ENCODE data around the gene SLC16A3.
"Not testable (repeated sequence)": the region's sequence is repeated elsewhere in the genome, so short reads cannot be mapped to it uniquely, and the experiment has no call there.

Gene SLC16A3

DNA sequence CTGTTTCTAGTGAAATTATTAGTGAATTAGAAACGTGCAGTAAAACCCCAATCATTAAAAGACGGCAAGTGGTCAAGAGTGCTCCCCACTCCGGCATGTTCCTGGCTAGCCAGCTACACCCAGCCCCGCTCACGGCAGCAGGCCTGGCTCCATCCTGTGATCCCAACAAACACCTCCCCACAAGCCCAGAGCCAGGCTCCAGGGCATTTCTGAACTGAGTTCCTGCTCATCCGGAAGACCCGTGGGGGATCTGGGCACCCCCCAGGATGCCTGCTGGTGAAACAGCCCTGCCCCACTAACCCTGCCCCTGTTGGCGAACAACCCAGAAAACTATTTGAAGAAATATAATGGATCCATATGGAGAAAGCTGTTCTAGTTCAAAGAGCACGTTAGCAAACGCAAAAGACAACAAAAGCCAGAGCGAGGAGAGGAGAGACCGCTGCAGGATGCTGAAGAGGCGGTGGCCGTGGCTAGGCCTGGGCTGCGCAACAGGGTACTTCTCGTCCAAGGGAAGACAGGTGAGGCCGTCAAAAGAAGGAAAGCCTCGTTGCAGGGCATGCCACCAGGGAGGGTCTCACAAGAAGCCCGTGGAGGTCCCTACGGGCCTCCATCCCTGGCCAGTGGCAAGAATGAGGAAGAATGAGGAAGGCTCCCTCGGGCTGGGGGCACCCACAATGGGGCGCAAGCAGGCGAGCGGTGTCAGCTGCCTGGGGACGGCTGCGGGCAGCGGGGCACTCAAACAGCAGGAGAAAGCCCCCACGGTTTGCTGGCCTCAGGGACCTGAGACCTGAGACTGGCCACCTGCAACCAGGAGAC, 19.2 kb downstream of the SLC16A3 start:
- DNase-seq: no peak

DNA sequence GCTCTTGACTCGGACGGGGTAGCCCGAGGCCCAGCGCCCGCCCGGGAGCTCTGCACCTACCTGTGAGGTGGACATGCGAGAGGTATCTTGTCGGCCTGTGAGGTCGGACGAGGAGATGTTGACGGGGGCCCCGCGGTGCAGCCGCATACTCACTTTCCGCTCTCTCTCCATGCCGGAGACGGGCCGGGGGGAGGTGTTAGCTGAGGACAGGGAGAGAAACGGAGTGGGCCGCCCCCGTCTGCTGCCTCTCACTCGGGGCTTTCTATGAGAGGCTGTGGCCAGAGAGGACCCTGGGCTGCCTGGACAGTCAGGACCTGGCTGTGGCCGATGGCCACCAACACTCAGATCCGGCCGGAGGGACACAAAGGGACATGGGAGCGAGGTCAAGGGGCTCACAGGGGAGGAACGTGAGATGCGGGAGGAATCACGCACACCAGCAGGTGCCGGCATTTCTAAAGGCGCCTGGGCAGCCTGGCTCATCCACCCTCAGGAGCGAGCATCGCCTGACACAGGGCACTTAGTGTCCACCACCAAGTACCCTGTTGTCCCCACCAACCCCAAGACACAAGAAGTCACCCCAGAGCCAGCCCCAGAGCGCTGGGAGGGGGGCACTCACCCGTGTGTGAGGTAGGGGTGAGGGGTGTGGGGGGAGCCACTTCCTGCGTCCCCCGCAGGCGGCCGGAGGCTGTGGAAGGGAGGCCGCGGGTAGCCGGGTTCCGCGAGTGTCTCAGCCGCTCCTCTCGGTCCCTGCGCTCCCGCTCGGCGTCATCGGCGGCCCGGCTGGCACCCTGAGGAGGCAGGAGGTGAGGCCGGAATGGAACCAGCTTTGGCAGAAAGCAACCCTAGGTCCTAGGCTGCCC, 20.2 kb downstream of the SLC16A3 start:
- no peak for DNase-seq

DNA sequence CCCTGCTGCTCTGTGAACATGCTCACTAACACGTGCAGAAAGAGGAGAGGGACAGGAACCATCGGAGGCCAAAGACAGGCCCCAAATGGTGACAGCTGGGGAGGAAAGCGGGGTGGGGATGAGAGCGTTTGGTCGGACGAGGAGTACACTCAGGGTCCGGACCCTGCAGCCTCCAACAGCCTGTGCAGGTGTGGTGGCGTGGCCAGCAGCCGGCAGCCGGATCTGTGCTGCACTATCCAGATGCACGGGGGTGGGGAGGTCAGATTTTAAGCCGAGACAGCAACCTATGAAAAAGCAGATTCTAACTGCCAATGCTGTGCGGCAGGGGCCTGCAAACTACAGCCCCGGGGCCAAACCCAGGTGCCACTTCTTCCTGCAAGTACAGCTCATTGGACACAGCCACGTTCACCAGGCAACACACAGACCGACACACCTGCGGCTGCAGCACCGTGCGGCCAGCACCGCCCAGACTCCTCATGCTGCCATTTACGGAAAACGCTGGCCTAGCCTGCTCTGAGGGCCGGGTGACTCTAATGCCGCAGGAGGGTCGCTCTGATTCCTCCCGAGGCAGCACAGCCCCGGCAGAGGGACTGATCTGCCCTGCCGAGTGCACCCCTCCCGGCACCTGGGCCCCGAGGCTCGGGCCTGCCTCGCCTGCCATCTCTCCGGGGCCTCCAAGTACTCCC, 21.2 kb downstream of the SLC16A3 start:
- DNase-seq: no peak

DNA sequence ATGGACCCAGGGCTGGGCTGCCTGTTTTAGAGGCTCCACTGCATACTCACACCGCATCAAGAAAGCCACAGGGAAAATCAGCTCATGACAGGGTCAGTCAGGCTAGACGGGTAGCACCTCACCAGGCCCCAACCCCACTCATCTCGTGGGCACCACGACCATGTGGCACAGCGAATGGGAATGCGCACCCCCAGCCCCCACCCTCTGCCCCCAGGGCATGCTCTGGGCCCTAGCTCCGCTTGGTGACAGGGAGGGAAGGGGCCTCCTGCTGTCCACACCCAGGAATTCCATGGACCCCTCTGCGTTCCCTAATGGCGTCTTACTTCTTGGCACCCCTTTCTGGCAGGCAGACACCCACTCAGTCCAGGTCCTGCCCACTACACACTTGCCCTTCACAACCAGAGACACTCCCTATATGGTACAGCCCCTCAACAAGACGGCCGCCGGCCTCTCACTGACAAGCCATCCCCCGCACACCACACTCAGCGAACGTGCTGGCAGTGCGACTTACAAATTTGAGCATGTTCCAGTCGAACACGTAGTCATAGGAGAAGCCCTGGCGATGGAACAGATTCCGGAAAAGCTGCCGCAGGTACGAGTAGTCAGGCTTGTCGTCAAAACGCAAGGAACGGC, 22.1 kb downstream of the SLC16A3 start:
- no peak for DNase-seq

DNA sequence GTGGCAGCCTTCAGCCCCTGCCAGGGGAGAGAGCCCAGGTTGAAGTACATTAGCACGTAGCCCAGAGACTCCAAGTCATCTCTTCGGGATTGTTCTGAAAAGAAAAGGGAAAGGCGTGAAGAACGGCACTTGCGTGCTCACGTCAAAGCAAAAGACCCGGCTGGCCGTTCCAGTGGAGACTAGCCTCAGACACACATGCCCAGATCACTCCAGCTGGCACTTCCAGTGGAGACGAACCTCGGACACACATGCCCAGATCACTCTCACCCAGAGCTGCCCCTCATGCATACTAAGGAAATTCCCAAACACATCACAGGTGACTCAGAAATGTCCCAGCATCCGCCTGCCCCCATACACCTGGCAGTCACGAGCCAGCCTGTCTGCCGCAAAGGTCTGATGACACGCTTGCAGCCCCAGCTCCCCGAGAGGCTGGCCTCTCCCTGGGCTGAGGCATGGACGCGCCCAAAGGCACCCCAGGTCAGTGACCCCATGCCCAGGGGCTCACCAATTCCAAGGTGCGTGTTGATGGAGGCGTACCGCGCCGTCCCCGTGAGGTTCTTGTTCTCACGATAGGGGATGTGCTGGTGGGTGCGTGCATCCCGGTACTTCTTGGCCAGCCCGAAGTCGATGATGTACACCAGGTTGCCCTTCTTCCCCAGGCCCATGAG, 23.8 kb downstream of the SLC16A3 start:
- DNase-seq: no peak

DNA sequence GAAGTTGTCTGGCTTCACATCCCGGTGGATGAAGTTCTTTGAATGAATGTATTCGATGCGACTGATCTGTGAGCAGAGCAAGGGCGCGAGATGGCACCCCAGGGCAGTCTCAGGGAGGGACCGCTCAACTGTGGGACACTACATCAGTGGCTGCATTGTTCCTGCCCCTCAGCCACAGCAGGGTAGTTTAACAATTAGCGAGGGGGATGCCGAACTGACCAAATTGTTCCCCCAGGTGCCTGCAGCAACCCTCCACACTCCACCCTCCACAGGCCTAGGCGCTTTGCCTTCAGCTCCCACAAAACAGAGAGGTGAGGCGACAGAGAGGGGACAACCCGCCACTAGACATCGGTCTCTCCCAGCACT, 24.3 kb downstream of the SLC16A3 start:
- no peak for DNase-seq

DNA sequence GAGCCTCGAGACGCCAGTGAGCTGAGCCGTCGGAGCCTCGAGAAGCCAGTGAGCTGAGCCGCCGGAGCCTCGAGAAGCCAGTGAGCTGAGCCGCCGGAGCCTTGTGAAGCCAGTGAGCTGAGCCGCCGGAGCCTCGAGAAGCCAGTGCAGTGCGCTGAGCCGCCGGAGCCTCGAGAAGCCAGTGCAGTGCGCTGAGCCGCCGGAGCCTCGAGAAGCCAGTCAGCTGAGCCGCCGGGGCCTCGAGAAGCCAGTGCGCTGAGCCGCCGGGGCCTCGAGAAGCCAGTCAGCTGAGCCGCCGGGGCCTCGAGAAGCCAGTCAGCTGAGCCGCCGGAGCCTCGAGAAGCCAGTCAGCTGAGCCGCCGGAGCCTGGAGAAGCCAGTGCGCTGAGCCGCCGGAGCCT, 25.3 kb downstream of the SLC16A3 start:
- DNase-seq: not testable (repeated sequence)

DNA sequence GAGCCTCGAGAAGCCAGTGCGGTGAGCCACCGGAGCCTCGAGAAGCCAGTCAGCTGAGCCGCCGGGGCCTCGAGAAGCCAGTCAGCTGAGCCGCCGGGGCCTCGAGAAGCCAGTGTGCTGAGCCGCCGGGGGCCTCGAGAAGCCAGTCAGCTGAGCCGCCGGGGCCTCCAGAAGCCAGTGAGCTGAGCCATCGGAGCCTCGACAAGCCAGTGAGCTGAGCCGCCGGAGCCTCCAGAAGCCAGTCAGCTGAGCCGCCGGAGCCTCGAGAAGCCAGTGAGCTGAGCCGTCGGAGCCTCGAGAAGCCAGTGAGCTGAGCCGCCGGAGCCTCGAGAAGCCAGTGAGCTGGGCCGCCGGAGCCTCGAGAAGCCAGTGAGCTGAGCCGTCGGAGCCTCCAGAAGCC, 25.9 kb downstream of the SLC16A3 start:
- DNase-seq: not testable (repeated sequence)

DNA sequence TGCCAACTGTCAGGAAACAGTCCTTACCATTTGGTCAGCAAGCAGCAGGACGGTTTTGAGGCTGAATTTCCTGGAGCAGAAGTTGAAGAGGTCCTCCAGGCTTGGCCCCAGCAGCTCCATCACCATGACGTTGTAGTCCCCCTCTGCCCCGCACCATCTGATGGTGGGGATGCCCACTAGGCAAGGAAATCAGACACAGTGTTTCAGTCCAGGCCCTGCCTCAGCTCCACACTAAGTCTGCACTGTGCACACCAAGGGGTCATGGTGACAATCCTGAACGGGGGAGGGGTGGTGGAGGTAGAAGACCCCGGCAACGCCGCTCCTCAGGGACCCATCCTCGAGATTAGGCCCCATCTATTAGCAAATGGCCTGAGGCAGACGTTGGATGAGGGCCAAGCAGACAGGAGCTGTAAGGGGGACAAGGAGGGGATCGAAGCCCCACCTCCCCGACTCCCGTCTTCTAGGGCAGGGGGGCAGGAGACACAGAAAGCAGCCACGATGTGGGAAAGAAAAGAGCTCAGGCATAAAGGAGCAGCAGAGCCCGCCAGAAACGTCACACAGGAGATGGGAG, 26.6 kb downstream of the SLC16A3 start:
- no peak for DNase-seq

DNA sequence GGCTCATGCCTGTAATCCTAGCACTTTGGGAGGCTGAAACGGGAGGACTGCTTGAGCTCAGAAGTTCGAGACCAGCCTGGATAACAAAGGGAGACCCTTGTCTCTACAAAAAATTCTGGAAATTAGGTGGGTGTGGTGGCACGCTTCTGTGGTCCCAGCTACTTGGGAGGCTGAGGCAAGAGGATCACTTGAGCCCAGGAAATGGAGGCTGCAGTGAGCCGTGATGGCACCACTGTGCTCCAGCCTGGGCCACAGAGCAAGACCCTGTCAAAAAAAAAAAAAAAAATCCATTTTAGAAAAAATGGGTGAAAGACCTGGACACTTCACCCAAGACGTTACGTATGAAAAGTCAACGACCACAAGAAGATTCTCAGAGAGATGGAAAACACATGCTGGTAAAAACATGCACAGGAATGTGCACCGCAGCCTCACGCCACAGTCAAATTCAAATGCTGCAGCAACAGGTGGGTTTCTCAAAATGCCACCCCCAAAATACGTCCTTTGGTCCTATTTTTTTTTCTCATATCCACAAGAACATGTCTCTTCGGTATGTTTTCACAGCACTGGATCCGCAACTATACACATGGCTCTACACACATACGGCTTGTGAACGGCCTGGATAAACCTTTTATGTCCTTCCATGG, 27.5 kb downstream of the SLC16A3 start:
- DNase-seq: no peak

DNA sequence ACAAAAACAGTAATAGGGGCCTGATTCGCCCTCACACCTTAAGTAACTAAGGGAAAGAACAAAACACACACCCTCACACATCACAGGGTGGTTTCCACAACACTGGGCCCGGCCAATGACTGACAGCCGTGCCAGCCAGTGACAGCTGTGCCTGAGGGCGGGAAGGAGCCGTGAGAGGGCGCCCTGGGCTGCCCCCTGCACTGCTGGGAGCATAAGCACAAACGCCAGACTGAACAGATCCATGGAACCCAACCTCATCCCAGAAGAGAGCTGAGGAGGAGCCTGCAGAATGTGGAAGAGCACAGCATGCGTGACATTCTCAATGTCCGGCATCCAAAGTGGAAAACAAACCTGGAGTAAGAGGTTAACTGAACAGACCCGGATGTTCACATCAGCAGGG, 28.6 kb downstream of the SLC16A3 start:
- no peak for DNase-seq

DNA sequence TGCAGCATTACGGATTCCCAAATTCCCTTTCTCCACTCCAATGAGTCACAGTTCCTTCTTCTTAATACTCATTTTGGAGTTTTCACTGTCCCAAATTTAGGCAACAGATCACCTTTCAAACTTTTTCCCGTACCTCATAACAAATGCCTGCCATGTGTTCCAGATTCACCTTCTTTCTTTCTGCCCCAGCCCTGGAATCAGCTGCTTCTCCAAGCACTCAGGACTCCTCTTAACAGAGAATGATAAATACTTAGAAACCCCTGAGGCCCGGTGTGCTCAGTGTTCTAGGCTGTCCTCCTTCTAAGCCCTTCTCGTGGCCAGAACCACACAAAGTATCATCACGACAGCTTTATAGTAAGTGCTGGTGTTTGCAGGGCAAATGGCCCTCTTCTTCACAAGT, 29.7 kb downstream of the SLC16A3 start:
- no peak for DNase-seq

DNA sequence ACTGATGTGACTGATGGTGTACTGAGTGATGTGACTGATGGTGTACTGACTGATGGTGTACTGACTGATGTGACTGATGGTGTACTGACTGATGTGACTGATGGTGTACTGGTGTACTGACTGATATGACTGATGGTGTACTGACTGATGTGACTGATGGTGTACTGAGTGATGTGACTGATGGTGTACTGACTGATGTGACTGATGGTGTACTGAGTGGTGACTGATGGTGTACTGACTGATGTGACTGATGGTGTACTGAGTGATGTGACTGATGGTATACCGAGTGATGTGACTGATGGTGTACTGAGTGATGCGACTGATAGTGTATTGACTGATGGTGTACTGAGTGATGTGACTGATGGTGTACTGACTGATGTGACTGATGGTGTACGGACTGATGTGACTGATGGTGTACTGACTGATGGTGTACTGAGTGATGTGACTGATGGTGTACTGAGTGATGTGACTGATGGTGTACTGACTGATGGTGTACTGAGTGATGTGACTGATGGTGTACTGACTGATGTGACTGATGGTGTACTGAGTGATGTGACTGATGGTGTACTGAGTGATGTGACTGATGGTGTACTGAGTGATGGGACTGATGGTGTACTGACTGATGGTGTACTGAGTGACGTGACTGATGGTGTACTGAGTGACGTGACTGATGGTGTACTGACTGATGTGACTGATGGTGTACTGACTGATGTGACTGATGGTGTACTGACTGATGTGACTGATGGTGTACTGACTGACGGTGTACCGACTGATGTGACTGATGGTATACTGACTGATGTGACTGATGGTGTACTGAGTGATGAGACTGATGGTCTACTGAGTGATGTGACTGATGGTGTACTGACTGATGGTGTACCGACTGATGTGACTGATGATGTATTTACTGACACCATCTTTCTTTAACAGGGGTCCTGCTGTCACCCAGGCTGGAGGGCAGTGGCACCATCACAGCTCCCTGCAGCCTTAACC, 31.4 kb downstream of the SLC16A3 start:
- DNase-seq: not testable (repeated sequence)

DNA sequence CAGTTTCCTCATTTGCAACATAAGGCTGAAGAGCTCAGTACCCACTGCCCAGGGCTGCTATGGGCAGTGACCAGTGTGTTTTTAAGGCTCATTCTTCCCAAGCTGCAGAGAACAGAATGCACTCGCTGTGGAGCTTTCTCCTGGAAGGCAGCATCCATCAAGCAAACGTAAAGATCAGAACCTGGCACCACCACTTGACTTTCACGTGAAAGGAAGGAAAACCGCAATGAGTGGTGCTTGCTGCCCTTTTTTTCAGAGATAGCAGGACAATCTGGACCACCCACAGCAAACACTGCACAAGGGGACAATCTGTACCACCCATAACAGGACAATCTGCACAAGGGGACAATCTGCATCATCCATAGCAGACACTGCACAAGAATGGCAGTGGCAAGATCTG, 33.5 kb downstream of the SLC16A3 start:
- DNase-seq: no peak

DNA sequence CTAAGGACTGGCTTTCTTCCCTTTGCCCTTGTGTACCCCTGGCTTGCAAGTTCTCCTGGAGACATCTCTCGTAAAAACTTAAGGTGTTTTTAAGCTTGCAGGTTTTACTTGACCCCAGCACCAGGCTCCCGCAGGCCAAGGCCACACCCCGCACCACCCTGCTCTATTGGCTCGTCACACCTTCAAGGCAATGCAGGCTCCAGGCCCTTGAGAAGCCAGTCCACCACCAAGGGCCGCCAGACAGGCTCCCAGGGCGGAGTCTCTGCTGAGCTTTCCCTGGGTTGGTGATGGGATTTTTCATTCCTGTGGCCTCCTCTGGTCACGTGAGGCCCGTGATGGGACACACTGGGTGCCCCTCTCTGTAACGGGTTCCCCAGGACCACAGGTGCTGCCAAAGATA, 34.8 kb downstream of the SLC16A3 start:
- DNase-seq: no peak

DNA sequence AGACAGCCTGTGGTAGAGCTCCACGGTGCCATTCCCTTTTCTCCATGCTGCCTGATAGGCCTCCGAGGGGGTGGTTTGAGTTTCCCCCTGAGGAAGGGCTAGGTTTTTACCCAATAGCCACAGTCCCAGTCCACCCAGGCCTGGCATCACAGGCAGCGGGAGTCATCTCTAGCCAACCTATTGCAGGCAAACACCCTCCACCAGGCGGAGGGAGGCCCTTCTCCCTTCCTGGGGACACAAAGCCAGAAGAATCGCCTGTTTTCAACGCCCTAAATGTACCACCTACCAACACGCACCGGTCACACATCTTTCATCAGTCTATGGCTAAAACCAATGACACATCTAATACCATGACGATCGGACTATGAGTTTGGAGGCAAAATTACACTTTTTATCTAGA, 37.3 kb downstream of the SLC16A3 start:
- DNase-seq: no peak

DNA sequence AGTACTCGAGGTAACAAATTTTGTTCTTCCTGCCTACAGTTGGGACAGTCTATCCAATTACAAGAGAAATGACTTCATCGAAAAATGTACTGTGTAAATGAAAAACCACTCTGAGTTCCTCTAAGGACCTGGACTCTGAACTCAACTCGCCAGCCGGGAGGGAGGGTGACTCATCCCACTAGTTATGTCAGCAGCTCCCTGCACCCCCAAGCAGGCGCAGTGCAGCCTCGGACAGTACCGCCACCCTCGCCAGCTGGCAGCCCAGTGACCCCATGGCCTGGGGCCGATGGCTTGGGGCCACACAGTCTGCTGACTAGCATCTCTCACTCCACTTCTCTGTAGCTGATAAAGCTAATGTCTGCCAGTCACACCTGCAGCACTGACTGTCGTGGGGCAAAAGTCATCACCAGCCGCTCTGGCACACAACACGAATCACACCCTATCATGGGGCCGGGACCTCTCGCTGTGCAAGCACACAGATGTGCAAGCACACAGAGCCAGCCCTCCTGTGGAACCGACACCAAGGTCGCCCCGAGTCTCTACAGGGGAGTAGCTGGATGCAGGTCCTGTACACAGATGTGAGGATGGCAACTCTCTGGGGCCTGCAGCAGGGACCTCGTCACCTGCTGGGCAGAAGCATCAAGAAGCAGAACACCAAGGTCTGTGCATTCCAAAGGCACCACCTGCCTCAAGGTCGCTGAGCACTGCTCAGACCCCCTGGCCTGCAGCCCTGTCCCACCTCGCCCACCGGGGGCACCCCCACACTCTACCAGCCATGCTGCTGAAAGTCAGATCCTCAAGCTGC, 38.9 kb downstream of the SLC16A3 start:
- no peak for DNase-seq

DNA sequence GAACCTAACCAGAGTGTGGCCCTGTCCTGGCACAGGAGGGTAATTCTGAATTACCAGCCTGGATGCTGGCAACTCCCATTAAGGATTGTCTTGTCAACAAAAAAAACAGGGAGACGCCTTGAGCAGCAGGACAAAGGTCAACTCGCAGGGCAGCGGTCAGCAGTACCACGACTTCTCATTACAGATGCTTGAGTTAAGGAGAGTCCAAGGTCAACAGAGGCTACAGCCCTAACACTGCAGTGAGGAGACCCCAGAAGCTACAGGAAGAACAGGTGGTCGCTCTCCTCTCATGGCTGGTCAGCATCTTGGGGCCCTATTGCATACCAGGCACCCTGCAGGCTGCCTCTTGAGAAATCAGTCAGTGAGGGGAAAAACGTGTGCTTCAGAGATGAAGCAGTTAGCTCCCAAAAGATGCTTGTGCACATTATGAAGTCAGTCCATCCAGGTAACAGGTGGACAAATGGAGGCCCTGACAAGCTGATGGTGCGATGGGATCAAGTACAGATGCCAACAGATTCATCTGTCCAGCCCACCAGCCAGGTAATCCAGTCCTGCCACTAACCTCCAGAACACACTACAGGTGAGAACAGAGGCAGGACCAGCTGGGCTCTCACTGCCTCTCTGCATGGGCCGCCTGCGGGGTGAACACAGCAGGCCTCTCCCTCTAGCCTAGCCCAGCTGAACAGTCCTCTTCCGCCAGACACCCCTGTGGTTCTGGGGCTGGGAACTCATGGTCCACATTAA, 40.5 kb downstream of the SLC16A3 start:
- DNase-seq: no peak
